Kidney glomerular epithelial cell (primary cell): ENCODE results near the gene SCRT2.

ENCODE experiments used
- DNase-seq: peaks from one replicate; lab custom pipeline; 2025; lab: John Stamatoyannopoulos, UW

The SCRT2 gene

DNA sequence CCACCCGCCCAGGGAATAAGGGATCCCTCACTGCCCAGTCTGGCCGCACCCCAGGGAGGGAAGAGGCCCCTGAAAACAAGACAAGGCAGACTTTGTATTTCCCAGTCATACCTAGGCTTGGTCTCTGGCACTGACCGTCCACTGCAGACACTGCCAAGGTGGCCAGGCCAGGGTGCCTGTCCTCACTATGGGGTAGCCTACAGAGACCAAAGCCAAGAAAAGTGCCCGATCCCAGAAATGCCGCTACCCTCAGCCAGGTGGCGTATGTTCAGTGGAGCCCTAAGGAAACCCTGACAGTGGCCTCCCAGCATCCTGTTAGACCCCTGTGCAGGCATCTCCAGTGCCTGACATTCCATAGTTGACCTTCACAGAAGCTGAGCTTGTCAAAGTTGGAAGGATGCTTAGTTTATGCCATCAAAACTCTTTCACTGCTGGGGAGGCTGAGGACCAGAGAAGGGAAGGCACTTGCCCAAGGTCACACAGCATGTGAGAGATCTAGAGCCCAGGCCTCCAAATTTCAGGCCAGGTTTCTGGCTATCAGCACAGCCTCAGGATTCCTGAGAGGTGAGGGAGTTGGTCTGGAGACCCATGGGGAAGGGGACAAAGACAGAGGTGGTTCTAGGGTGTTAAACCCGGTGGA is 2.5 kb downstream of the SCRT2 start:
- no peak for DNase-seq

DNA sequence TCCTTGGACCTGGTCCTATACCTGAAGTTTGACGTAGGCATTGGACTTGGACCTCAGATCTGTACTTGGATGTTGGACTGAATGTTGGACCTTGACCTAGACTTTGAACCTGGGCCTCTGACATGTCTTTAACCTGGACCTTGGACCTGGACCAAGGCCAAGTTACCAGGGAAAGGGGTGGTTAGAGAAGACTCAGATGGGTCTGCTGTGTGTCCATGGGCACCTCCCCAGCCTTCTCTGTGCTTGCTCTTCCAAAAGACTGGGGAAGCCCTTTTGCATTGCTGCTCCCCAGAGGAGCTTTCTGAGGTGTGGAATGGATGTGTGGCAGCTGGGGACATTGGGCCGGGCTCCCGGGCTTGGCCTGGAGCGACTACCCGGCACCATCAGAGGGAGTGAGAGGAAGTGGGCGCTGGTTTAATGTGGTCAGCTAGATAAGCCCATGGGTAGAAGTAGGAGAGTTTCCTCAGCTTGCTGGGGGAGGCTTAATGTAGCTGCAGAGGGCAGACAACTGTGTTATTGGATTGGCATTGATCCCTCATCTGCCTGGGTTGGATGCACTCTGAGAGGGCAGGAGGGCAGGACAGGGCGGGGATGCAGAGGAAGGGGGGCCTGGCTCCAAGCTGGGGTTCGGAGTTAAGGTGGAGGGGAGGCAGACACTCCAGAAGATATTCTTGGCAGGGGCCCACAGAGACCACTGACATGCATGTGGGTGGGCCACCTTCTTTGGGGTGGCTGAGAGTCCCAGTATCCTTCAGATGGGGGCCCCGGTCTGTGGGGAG is 4.2 kb downstream of the SCRT2 start:
- DNase-seq: no peak

DNA sequence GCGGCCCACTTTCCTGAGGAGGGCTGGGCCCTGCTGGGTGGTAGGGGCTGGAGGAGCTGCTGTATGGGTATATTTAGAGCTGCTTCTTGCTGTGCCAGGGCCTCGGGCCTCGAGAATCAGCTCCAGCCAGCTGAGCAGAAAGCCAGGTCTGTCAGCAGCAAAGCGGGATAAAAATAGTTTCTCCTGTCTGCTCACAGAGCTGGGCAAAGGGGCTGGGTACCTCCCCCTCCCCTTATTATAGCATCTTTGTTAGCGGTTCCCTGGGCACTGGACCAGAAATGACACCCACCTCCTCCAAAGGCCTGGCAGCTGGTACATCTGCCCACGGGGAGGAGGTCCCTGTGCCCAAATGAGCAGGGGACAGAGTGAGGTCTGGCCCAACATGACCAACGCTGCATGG is 6.0 kb downstream of the SCRT2 start:
- no peak for DNase-seq

DNA sequence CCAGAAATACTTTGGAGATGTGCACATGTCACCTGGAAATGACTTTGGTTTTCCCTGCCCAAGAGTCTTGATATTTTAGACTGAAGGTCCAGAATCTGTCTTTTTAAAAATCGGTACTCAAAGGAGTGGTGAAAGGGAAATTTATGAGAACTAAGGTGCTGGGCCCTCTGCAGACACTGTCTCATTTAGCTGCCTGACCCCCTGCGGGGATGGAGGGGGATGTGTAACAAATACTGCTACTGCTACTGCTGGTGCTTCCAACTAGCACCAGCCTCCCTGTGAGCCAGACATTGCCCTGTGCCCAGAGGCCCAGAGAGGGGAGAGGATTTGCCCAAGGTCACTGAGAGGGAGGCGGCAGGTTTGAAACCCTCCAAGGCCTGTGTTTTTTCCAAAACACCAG is 7.0 kb downstream of the SCRT2 start:
- no peak for DNase-seq

DNA sequence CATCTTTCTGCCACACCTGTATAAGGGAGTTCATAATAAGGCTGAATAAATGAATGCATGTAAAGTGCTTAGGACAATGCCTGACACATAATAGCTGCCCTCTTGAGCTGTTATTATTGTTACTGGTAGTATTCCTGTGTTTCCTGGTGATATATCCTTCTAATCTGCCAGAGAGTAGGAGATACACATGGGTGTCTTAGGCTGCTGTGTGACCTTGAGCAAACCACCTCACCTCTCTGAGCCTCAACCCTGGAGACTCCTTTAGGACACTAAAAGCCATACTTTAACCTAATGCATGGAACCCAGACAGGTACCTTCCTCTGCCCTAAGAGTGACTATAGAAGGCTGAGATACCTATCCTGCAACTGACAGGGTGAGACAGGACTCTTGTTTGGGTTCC is 7.6 kb downstream of the SCRT2 start:
- no peak for DNase-seq

DNA sequence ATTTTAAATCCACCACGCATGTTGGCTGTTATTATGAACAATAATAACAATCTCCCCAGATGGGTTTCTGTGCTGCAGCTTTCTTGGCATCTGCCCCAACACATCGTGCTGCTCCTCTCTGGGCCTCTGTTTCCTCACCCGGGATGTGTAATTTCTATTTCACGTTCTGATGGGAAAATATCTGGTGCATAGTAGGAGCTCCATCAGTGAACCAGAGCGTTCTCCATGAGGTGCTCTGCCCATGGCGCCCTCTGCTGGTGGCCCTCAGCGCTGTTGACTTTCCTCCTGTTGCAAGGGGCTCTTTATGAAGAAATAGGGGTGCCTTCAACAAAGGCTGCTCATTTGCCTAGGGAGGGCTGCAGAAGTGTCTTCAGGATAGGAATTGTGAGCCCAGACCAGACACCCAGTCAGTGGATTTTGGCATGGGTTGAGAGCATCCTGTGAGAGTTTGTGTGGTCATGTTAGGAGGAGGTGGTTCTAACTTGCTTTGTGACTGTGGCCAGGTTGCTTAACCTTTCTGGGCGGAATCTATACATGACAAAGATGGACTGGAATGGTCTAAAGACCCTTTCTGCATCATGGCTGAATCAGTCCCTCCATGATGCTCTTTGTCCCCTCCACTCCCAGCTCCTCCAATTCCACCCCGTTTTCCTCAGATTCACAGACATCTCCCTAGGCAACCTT is 8.1 kb downstream of the SCRT2 start:
- no peak for DNase-seq

DNA sequence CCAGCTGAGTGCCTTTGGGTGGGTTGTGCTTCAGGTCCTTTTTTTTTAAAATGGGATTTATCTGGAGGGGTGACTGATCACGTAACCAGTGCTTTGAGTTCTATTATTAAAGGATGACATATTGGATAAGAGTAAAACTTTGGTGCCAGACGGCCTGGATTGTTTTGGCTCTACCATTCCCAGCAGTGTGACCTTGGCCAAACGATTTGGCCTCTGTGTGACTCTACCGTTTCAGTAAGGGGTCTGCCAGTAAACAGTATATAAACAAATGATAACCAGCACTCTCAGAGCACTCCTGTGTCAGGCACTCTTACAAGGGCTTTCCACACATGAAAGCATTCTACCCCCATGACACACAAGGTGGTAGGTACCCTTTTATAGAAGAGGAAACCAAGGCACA is 8.7 kb downstream of the SCRT2 start:
- no peak for DNase-seq

DNA sequence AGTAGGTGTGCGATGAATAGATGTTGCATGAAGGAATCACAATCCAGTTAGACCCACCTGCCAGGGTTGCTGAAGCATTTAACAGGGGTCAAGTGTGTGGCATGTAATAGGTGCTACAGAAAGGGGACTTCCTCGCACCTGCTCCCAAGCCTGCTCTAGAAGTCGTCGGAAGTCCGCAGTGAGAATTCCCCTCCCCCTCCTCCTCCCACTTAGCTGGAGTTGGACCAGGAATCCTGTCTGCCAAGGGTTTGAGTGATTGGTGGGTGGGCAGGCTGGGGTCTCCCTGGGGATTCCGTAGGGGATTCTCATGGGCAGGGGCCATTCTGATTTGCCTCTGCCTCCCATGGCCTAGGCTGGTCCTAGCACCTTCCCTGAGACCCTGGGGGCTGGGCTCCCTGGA is 10.3 kb downstream of the SCRT2 start:
- DNase-seq: no peak

DNA sequence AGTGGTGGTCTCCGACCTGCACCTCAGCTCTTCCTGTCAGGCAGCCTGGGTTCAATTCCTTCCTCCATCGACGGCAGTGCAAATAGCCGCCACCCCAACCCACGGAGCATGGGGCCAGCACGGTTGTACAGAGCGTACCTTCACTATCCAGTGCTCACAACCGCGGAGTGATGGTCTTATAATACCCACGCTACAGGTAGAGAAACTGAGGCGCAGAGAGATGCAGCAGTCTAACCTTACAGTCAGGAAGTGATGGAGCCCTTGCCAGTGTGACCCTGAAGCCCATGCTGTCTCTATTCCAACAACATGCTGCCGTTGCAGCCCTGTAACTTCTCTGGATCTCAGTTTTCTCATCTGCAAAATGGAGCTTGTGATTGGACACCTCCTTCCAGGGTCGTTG is 11.0 kb downstream of the SCRT2 start:
- DNase-seq: no peak

DNA sequence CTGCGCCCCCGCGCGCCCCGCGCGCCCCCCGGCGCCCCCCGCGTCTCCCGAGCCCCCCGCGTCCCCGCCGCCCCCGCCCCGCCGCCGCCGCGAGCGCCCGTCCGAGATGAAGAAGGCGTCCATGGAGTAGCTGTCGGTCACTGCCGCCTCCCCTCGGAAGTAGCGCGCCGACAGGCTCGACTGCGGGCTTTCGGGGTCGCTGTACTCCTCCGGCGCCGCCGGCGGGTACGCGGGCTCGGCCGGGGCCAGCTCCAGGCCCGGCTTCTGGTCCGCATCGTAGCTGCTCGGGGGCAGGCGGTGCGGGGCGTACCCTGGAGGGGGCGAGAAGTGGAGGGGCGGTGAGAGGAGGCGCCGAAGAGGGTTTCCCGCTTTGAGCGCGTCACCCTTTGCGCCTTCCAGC is 11.5 kb downstream of the SCRT2 start:
- no peak for DNase-seq

DNA sequence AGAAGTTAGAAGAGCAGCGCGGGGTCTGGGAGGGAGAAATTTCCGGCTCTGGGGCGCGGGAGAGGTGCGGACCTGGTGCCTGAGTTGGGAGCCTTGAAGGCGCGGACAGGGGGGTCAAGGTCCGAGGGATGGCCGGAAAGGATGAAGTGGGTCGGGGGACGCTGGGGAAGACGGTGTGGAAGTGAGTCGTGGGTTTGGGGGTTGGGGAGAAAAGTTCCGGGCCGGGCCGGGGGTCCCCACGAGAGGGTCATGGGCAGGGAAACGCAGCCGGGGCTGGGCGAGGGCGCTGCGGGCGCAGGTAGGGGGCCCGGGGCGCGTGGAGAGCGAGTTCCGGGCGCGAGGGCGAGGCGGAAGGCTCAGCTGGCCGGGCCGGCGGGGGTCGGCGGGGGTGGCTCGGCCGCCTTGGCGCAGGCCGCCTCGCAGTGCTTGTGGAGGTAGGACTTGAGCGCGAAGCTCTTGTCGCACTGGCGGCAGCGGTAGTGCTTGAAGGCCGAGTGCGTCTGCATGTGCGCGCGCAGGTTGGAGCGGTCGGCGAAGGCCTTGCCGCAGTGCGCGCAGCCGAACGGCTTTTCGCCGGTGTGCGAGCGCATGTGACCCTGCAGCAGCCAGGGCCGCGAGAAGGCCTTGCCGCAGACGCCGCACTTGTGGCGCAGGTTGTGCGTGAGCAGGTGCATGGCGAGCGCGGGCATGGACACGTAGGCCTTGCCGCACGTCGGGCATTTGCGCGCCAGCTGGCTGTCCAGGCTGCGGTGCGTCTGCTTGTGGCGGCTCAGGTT is 12.1 kb downstream of the SCRT2 start:
- no peak for DNase-seq

DNA sequence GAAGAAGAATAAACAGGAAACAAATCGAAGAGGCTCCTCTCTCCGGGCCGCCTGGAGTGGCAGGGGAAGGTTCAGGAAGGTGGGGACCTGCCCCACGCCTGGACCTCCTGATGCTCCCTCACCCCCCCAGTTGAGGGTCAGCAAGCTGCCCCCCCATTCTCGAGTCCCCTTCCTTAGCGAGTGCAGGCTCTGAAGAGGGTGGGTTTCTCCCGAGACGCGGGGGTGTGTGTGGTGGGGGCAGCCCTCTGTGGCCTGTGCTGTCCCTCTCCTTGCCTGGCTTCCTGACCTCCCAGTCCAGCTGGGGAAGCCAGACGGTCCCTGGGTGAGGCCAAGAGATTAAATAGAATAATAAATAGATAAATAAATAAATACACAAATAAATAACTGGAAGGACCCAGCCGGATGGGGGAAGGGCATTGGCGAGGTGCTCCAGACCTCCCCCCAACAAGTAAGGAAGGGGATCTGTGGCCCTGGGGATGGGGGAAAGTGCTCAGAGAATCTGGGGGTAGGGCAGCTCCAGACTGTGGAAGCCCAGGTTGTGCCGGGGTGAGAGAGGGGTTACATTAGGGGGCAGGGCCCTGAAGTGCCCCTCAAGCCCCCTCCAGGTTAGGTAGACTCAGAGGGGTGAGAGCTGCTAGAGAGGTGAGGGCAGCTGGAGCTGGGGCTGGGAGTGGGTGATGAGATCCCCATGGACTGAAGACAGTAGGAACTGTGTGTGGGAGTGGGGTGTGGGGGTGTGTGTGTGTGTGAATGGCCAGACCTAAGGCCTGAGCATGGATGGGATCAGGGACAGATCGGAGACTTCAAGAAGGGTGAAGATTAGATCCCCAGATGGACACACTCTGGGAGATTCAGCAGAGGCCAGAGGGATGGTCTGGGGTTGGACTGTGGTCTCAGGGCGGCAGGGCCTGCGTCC is 13.1 kb downstream of the SCRT2 start:
- no peak for DNase-seq

DNA sequence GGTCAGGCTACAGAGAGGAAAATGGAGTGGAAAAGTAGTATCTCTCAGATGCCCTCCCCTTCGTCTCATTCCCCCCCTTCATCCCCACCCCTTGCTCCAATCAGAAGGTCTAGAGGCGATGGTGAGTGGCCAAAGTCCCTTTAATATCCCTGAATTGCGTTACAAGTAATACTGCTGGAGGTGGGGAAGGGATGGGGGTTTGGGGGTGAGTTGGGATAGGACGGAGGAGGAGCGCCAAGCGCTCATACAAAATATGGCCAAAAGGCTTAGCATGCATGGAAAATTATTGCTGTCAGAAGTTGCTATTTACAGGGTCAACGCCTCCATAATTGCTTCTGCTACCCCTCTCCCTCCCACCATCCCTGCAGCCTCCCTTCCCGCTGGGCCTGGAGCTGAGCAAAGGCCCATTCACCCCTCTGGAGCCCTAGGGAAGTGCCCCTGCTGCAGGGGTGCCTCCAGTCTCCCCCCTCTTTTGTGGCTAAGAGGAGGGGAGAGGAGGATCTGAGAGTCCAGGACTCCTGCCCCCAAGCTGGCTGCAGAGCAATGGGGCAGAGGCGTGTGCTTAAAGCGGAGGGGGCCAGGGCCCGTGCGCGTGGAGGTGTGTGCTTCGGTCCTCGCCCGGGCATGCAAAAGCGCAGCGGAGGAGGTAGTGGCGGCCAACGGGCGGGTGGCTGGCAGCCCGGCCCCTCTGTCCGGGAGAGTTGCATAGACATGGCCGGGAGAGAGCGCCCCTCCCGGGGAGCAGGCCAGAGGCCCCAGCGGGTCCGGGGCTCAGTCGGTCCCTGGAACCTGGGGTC is 13.9 kb downstream of the SCRT2 start:
- DNase-seq: no peak

DNA sequence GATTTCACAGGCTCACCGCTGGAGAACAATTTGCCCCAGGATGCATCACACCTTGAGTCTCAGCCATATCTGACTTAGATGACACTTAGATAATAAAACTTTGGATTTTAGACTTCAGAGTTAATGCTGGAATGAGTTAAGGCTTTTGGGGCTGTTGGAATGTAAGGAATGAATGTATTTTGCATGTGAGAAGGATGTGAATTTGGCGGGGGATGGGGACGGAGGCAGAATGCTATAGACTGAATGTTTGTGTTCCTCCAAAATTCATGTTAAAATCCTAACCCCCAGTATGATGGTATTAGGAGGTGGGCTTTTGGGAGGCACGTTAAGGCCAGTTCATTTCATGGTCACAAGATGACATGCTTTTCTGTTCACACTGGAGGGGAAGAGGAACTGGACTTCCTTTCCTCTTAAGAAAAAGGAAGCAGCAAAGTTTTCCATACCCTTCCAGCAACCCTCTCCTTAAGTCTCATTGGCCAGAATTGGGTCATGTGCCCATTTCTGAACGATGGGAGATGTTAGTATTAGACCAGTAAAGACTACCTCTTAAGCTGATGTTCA is 16.8 kb downstream of the SCRT2 start:
- no peak for DNase-seq

DNA sequence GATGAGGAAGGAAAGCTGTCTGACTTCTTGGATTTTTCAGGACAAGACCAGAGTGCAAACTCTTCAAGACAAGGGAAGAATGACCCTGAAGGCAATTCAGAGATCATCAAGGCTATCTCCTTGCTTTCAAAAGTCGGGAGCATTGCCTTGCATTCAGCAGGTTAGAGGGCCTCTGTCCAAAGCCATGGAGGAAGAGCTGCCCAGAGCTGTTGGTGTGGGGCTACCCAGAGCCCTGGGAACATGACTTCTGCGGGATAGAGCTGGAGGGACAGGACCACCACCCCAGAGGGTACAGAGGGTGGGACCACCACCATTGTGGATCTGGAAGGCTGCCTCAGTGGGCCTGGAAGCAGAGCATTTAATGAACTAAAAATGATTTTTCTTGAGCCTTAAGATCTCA is 17.4 kb downstream of the SCRT2 start:
- DNase-seq: no peak

DNA sequence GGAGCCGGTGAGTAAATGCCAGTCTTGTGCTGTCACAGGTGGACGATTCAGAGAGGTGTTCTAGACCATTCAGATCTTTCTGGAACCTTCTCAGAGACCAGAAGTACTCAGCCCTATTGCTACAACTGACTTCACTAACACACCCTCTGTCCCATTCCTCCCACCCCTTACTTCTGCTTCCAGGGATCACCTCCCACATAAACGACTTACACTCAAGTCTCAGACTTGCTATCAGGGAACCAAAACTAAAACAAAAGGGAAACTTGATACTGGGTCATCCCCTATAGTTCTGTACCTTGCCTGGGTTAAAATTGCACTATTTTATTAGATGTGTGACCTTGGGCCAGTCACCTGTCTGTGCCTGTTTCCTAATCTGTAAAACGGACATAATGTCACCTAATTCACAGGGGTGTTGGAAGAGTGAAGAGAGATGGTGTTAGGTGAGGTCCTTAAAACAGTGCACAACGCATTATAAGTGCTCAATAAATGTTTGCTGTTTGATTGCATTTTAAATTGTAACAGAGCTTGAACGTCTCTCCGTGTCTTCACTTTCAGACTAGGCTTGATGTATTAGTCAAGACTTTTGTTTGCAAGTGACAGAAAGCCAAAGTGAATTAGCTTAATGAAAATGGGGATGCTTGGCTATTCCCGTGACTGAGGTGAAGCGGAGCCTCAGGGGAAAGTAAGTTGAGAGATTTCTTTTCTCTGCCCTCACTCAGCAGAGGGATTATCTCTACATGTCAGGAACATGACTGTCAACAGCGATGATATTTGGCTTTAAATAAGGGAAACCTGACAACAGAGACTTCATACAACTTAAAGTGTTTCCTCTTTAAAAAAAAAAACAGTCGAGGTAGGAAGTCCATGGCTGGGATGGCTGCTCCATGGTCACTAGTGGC is 19.6 kb downstream of the SCRT2 start:
- no peak for DNase-seq

DNA sequence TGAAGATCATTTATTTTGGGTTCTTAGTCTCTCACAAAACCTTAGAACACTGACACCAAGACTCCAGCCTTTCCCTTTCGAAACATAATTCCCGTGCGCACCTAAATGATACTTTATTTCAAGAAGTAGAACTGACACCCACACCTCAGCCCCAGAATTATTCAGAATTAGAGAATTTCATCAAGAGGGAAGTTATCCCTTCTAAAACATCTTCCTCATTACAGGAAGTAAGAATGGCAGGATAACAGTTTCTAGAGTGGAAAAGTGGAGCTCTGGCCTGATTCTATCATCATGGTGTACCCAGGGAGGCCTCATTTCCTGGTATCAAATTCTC is 21.2 kb downstream of the SCRT2 start:
- DNase-seq: no peak

DNA sequence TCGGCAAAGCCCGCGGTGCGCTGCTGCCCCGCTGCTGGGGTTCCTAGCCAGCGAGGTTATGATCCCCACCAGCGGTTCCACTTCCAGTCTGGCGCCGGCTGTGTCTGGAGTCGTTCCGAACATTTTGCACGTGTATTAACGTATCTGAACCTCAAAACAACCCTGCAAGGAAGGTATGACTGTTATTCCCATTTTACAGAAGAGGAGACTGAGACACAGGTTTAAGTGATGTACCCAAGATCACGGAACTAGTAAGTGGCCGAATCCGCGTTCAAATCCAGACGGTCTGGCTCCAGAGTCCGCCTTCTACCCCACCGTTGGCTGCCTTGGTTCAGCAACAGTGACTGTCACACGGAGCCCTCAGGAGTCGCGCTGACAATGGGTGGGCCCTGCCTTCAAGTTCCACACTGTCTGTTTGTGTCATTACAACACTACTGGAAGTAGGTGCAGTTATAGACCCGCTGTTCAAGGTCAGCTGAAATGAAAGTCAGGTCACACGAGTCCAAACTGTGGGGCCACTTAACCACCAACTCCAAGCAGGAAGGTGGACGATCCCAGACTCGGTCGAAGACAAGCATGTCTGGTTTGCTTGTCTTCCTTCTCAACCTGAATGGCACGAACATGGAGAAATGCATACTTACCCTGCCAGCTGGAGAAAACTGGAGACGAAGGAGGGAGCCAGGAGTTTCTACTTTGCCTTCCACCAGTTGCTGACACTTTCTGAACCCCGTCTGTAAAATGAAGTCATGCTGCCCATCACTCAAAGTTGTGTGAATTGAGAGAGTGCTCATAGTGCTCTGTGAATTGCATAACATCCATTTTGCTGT is 21.8 kb downstream of the SCRT2 start:
- no peak for DNase-seq
